ENCODE data around the gene AIRE.

GRCh38 chr21:44269090-44269489, 16.6 kb upstream of the AIRE start:
- no peak for TF ChIP-seq CTCF (IDR thresholded peaks at IDR 0.05)
- no peak for TF ChIP-seq POLR2AphosphoS5 (IDR thresholded peaks at IDR 0.05; ENCODE audit: insufficient read depth in 1 of 2, low read depth in 1 of 2)
